Dedifferentiated amniotic fluid mesenchymal stem cell (primary cell): ENCODE measurements around the gene C1QC.

Experiments
- DNase-seq: peaks from one replicate; pipeline ENCODE4 v3.0.0-alpha.2; 2016; ENCODE audit errors: extremely low spot score

C1QC gene

DNA sequence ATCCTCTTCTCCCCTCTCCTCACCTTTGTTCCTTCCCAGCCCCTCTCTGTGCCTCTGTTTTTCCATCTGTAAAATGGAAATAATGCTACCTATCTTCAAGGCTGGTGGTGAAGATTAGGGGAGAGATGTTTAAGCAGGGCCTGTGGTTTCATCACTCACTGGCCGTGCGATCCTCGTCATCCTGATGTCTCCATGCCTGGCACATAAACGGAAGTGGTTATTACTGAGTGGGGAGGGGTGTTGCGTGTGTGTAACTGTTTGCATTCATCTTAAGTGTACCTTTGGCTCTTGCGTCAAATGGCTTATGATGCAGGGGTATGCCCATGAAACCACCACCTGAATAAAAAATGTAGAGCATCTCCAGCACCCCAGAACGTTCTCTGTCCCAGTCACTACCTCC lies 24.2 kb upstream of the C1QC start:
- DNase-seq: no peak

GRCh38 chr1:22619798-22620197 lies 23.6 kb upstream of the C1QC start:
- DNase-seq: no peak

DNA sequence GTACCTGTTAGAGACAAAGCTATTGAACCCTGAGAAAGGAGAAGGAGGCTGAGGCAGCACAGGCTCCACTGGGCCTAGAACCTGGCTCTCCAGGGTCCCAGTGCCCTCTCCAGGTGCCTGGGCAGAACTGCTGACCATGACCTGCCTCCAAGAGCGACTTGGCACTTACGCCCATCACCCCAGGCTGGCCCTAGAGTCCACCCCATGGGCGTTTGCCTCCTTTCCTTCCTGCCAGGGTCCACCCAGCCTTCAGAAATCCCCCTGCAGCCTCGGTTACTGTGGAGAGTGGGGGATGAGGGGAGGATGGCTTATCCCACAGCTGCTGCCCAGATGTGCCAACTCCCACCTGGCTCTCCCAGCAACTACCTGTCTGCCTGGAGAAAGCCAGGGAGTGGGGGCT lies 21.7 kb upstream of the C1QC start:
- DNase-seq: no peak

- DNase-seq: no peak
Measured at GRCh38 chr1:22625262-22625925, 18.0 kb upstream of the C1QC start.

DNA sequence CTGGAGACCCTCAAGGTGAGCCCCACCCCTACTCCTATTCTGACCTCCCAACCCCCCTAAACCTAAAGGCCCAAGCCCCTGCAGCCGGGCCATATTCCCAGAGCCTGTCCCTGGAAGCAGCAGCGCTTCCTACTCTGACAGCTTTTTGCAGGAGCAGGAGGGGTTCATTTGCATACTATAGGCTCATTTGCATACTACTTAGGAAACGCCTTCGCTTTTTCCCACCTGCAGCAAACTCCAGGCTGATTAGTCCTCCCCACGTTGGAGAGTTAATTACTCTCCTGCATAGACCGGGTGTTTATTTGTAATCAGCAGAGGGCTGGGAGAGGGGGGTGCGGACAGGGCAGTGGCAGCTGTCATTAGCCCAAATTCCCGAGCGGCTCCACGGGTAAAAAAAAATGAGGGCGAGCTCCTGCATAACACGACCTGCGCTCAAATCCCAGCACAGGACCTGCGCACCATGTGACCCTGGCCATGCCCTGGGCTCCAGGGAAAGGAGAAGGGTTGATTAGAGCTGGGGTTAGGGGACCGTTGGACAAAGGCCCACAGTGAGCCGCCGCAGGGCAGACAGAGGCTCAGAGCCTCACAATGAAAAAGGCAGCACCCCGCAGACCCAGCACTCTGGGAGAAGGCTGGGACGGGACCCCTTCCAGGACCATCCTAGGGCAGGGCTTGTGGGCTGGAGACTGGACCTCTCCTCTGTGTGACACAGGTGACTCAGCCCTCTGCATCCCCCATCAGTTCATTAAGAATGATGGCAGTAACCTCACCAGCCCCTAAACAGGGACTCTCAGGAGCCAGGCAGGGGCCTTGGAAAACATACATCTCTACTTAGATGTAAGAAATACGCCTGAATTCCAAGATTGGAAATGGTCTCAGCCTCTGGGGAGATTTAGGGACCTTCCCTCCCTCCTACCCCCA lies 16.9 kb upstream of the C1QC start:
- DNase-seq: no peak

- DNase-seq: no peak
Measured at GRCh38 chr1:22627331-22627730, 16.1 kb upstream of the C1QC start.

- no peak for DNase-seq
Measured at GRCh38 chr1:22628698-22629444, 14.6 kb upstream of the C1QC start.

- DNase-seq: no peak
Measured at GRCh38 chr1:22629886-22630285, 13.5 kb upstream of the C1QC start.

- DNase-seq: no peak
Measured at GRCh38 chr1:22633697-22634463, 9.6 kb upstream of the C1QC start.

DNA sequence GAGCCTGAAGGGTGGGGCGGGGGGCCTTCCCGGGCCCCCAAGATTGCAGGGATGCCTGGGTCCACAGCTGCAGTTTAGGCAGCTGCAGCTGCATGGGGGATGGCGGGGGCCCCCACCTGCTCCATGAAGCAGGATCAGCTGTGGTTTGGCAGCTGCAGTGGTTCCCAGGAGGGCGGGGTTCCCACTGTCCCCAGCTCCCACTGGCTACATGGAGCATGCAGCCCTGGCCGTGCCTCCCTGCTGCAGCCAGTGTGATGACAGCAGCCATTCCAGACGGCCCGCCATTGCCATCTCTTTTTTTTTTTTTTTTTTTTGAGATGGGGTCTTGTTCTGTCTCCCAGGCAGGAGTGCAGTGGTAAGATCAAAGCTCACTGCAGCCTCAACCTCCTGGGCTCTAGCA lies 8.0 kb upstream of the C1QC start:
- DNase-seq: no peak

DNA sequence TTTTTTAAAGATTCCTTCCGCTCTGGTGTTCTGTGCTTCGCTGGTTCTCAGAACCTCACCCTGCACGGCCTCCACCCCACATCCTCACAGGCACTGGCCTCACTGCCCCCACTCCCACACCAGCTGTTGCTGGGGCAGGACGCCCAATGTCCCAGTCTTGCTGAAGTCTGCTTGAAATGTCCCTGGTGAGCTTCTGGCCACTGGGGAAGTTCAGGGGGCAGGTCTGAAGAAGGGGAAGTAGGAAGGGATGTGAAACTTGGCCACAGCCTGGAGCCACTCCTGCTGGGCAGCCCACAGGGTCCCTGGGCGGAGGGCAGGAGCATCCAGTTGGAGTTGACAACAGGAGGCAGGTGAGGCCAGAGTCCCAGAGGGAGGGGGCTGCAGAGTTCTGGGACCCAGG lies 7.1 kb upstream of the C1QC start, which contains the start of gene C1QA:
C1QA (plus strand) TSS at position 276 of the 400 bp plus-strand sequence. CDS start 989 bp downstream, outside the sequence.
- no peak for DNase-seq

GRCh38 chr1:22636927-22637326 lies 6.5 kb upstream of the C1QC start:
- DNase-seq: no peak

DNA sequence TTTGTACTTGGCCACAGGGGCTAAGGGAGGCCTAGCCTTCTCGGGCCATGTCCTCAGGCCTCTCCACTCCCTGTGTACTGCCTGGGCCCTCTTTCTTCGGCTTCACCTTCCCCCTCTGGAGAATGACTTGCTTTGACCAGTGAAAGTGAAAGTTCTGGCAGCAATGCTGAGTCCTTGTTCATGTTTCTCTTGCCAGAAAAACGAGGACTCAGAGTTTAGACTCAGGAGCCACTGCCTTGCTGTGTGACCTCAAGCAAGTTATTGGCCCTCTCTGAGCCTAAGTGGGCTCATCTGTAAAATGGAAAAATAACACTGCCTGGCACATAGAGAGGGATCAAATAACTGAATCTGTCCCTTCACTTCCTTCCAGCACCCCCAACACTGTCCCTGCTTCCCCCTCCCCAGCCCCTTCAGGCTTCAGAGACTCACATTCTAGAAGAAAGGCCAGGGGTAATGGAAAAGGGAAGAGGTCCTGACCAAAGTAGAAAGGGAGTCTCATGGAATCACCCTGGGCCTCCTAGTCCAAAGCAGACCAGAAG lies 5.5 kb upstream of the C1QC start:
- no peak for DNase-seq

GRCh38 chr1:22638476-22639234 lies 4.8 kb upstream of the C1QC start:
- DNase-seq: no peak

- no peak for DNase-seq
Measured at GRCh38 chr1:22639286-22639685, 4.1 kb upstream of the C1QC start.

DNA sequence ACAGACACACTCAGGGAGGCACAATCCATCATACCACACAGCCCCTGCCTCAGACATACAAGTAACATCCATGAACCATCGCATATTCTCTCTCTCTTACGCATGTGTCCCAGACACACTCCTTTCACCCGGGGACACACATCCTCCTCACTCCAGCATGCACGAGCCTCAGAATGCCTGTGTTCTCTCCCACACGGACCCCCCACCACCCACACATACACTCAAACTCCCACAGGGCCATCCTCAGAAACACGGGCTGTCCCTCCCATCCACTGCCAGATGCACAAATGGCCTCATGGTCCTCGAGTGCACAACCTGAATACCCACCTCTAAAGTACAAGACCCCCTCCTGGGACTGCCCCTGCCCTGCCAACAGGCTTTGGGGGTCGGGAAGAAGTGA lies 2.2 kb upstream of the C1QC start:
- DNase-seq: no peak

DNA sequence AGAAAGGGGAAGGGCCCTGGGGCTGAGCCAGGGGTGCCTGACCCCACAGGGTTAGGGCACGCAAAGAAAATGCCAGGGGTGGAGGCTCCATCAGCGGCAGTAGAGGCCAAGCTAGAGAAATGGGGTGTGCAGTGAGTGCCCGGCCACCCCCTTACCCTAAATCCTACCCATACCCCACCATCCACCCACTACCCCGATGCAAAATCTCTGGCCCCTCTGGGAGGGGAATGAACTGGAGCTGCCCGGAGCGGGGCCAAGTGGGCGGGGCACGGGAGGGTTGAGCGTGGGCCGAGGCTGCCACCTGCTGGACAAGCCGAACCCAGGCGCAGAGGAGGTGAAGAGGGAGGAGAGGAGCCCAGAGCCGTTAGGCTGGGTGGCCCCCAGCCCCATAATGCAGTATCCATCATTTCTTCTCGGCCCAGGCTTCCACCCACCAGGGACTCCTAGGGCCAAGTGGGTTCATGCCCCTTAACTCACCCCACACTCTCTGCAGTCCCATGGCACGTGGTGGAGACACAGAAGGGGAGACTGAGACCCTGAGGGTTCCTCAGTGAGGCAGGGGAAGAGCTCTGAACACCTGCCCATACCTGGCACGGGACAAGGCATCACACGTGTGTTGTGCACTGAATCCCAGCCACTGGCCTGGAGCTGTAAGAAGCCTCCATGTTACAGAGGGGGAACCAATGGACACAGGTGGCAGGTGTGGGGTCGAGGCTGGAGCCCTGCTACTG lies 1.4 kb upstream of the C1QC start:
- DNase-seq: peak; percentile 26

DNA sequence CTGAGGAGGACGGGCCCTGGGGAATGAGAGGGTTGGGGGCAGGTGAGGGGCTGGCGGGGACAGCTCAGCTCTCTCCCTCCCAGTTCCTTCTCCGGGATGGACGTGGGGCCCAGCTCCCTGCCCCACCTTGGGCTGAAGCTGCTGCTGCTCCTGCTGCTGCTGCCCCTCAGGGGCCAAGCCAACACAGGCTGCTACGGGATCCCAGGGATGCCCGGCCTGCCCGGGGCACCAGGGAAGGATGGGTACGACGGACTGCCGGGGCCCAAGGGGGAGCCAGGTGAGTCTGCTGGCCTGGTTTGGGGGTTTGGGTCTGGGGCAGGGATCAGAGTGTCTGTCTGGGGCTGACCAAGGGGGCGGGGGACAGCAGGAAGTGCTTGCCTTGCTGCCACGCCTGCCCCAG lies 495 bp downstream of the C1QC start:
- no peak for DNase-seq

GRCh38 chr1:22645931-22646330 lies 2.5 kb downstream of the C1QC start:
- no peak for DNase-seq

- DNase-seq: no peak
Measured at GRCh38 chr1:22646384-22646783, 3.0 kb downstream of the C1QC start.
